NCI-H2081 (cell line): ENCODE results near the gene SLC7A6OS.
"Not testable (repeated sequence)": the region's sequence is repeated elsewhere in the genome, so short reads cannot be mapped to it uniquely, and the experiment has no call there.

Source experiments
- DNase-seq, 2 experiments: peaks; one replicate each; lab custom pipeline; 2025; lab: John Stamatoyannopoulos, UW

SLC7A6OS gene

GRCh38 chr16:68298907-68299561 is 11.7 kb downstream of the SLC7A6OS start:
- no peak for DNase-seq

DNA sequence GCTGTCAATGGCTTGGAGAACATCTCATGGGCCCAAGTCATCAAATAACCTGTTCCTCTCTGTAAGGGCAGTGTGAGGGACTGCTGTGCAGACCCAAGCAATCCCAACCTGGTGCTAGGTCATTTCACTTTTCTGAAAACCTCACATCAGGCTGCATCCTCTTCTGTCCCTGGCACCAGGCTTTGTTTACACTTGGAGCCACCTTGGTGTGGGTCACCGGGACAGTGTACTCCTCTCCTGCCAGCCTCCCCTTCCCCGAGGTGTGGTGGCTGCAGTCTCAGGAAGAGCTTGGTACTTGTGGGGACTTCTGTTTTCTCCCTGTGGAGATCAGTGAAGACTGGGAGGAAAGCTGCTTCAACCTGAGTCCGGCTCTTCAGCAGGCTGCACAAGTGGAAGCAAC is 12.4 kb downstream of the SLC7A6OS start:
- no peak for DNase-seq

GRCh38 chr16:68297908-68298307 is 12.8 kb downstream of the SLC7A6OS start:
- no peak for DNase-seq

- no peak for DNase-seq
Observed at GRCh38 chr16:68296693-68297092, 14.1 kb downstream of the SLC7A6OS start.

DNA sequence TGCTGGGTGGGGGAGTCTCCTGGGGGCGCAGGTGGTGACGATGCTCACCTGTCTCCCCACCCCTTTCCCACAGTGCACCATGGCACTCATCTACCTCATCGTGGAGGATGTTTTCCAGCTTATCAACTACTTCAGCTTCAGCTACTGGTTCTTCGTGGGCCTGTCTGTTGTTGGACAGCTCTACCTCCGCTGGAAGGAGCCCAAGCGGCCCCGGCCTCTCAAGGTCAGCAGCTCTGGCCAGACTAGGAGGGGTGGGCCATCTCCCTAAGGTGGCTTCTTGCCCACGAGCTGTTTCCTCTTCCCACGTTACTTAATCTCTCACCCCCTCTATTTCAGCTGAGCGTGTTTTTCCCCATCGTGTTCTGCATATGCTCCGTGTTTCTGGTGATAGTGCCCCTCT is 14.5 kb downstream of the SLC7A6OS start:
- DNase-seq = no peak

DNA sequence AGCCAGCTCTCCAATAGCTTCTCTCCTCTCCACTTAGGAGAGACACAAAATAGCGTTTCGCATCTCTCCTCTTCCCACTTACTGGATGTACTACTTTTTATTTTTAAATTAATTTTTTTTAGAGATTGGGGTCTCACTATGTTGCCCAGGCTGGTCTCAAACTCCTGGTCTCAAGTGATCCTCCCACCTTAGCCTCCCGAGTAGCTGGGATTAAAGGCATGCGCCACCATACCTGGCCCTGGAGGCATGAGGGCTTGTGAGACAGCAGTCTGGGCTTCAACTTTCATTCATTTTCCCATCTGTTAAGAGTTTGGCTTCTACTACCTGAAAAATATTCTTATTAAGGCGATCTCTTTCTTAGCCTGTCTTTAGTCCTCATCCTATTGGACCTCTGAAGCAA is 18.3 kb downstream of the SLC7A6OS start:
- no peak for DNase-seq

DNA sequence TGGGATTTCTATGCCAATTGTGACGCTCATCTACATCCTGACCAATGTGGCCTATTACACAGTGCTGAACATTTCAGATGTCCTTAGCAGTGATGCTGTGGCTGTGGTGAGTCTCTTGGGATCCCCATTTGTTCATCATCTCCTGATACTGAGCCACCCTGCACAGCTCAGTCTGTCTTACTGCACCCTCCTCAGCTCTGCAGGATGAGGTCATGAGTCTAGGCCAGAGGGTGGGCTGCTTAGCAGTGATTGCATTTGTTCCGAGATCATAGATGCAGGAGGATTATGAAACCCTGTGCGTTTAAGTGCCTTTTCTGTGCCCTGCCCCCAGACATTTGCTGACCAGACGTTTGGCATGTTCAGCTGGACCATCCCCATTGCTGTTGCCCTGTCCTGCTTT is 19.5 kb downstream of the SLC7A6OS start:
- DNase-seq = no peak

DNA sequence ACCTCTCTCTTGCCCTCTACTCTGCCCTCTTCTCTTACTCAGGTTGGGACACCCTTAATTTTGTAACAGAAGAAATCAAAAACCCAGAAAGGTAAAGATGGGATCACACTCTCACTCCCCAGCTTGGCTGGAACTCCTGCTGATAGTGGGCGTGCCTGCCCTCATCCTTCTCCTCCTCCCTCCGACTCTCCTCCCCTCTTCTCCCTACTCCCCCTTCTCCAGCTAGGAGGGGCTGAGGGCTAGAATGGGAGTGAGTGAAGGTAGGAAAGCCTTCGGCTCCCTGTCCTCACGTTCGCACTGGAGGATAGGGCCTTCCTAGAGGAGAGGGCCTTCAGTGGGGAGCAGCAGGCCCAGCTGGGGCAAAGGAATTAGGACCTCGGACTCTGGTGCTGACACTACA is 20.3 kb downstream of the SLC7A6OS start:
- DNase-seq = no peak

DNA sequence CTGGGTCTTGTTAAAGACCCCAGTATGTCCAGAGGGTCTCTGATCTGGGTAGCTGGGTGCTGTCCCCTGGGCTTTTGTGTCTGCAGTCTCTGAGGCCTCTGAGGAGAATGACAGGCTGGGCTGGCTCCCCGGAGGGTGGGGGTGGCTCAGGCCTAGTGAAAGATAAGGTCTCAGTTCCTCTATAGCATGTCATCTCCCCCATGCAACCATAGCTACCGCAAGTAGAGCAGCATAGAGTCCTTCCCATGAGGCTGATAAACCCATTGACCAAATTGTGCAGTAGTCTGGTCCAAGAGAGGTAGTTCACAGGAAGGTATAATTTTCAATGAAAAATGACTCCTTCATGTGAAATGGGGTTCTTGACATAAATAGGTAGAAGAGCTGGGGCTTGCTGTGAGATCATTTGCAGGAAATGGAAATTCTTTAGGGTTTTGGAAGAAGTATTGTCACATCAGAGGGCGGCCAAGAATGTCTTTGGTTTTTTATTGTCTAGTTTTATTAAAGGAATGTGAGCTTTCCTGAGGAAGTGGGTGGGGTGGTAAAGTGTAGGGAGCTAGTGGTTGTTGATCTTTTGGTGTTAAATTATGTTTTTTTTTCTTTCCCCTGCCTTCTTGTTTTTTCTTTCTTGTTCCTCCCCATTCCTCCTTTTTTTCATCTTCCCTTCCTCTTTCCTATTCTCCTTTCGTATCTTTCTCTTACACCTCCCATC is 21.0 kb downstream of the SLC7A6OS start:
- no peak for DNase-seq

- no peak for DNase-seq
Observed at GRCh38 chr16:68289202-68289601, 21.5 kb downstream of the SLC7A6OS start.

DNA sequence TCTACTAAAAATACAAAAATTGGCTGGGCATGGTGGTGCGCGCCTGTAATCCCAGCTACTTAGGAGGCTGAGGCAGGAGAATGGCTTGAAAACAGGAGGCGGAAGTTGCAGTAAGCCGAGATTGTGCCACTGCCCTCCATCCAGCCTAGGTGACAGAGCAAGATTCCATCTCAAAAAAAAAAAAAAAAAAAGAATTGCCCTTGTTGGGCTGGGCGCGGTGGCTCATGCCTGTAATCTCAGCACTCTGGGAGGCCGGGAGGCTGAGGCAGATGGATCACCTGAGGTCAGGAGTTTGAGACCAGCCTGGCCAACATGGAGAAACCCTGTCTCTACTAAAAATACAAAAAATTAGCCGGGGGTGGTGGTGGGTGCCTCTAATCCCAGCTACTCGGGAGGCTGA is 21.9 kb downstream of the SLC7A6OS start:
- not testable (repeated sequence) for DNase-seq

- no peak for DNase-seq
Observed at GRCh38 chr16:68288252-68288650, 22.5 kb downstream of the SLC7A6OS start.

DNA sequence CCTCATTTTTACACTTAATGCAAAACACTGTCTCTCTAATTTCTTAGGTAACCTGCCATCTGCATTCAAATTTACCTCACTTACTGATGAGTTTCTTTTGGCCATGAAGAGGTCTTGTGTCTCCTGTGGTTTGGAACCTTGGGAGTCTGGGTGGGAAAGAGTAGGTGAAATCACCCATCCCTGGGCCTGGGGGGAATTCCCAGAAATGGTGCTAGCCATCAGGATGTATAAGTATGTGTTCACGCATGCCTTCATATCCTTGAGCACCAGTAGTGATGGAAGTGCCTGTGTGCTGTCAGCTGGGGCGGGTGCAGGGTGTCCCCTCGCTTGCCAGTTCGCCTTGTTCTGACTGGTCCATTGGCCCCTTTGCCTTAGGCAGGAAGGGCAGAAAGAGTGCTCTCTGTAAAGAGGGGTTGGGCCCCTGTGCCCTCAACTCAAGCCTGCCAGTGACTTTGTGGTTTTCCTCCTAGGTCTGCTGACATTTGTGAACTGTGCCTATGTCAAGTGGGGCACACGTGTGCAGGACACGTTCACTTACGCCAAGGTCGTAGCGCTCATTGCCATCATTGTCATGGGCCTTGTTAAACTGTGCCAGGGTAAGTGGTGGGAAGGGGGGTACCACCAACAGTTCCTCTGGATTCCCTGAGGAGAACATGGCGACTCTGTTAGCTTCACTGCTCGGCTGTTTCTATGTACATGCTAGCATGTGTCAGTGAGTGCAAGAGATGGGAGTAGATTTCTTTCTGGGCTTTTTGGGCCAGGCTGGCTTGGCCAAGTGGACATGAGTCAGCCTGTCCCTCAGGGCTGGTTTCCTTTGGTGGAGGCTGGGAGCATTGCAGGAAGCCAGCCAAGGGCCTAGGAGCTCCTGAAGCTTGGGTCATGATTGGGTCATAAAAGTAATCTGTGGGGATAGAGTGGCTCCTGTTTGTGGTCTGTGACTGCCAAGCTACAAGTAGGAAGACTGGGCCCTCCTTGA is 23.2 kb downstream of the SLC7A6OS start:
- no peak for DNase-seq

GRCh38 chr16:68286153-68287074 is 24.3 kb downstream of the SLC7A6OS start:
- no peak for DNase-seq

GRCh38 chr16:68285683-68286082 is 25.1 kb downstream of the SLC7A6OS start:
- no peak for DNase-seq

- no peak for DNase-seq
Observed at GRCh38 chr16:68284847-68285246, 25.9 kb downstream of the SLC7A6OS start.

DNA sequence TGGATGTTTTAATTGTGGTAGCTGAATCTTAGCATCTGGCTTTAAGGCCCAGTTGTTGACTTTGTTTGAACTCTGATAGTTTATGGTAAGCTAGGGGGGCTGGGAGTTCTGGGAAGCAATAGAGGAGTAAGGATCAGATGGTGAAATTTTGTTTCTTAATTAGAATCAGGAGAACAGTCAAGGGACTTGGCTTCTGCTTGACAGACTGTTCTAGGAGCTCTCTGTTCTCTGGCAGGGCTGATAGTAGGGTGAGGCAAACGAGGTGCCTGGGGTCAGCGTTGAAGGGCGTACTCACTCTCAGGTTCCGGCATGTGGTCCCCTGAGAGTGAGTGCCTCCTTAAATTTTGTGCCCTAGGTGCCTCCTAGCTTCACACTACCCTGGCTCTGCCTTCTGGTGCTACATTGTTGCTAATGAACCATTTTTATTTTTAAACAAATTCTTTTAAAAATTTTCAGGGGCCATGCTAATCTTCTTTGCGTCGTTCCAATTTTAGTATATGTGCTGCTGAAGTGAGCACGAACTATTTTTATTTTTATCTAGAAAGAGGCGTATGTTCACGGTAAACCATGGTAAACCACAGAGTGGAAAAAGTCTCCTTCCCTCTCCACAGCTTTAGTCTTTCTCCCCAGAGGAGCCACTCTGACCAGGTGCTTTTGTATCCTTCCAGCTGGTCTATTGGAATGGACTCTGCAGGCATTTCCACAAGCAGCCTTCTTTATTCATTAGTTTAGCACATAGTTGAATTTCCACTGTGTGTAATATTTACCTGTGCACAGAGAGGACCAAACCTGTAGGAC is 26.7 kb downstream of the SLC7A6OS start:
- no peak for DNase-seq

GRCh38 chr16:68283346-68283745 is 27.4 kb downstream of the SLC7A6OS start:
- no peak for DNase-seq

DNA sequence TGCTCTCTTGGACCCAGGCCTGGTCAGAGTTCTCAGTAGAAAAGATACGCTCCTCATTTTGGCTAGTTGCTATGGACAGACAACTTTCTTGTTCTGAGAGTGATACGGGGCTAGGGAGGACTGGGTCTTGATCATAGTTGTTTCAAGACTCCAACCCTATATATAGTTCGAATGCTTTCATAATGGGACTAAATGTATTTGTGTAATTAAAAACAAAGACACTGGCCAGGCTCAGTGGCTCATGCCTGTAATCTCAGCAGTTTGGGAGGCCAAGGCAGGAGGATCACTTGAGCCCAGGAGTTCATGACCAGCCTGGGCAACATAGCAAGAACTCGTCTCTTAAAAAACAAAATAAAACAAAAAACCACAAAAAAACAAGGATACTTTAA is 28.7 kb downstream of the SLC7A6OS start:
- no peak for DNase-seq

GRCh38 chr16:68281368-68282063 is 29.2 kb downstream of the SLC7A6OS start:
- no peak for DNase-seq
